PFSK-1 (cell line): ENCODE data around the gene HLA-A.

Source experiments
- FOXP2 ChIP-seq: optimal IDR thresholded peaks from 2 replicates; pipeline ENCODE3; 2011; ENCODE audit warnings: borderline replicate concordance, control low read depth, inconsistent platforms; ENCODE audit not compliant: insufficient read depth; ENCODE audit errors: extremely low read length, extremely low read depth
- POLR2AphosphoS5 ChIP-seq: IDR thresholded peaks from 2 replicates; pipeline ENCODE4 v1.6.1; 2012; ENCODE audit warnings: low read depth, mild to moderate bottlenecking, control low read depth, low read length, moderate library complexity
- SIN3A ChIP-seq: IDR thresholded peaks from 2 replicates; pipeline ENCODE4 v1.6.1; 2012; ENCODE audit warnings: mild to moderate bottlenecking, low read length, moderate library complexity, borderline replicate concordance; ENCODE audit not compliant: insufficient read depth
- TAF1 ChIP-seq: IDR thresholded peaks from 2 replicates; pipeline ENCODE4 v1.6.1; 2012; ENCODE audit warnings: low read length, control low read depth, borderline replicate concordance; ENCODE audit not compliant: insufficient read depth
- TF ChIP-seq, protein P1 (sequence below), 2 experiments: IDR thresholded peaks; 2 replicates each; pipeline versions ENCODE4 v1.6.1 to v1.8.0; 2011 to 2012; ENCODE audit warnings: low read depth in 2 of 2, low read length in 2 of 2, control low read depth in 1 of 2, inconsistent platforms in 1 of 2, mild to moderate bottlenecking in 1 of 2, moderate library complexity in 1 of 2; ENCODE audit not compliant: insufficient read depth in 1 of 2

Gene HLA-A

GRCh38 chr6:29953686-29954085 lies 11.4 kb downstream of the HLA-A start:
- no peak for TF ChIP-seq TAF1
- no peak for TF ChIP-seq FOXP2
- TF ChIP-seq SIN3A = no peak
- TF ChIP-seq POLR2AphosphoS5 = no peak
- TF ChIP-seq, protein P1, sequence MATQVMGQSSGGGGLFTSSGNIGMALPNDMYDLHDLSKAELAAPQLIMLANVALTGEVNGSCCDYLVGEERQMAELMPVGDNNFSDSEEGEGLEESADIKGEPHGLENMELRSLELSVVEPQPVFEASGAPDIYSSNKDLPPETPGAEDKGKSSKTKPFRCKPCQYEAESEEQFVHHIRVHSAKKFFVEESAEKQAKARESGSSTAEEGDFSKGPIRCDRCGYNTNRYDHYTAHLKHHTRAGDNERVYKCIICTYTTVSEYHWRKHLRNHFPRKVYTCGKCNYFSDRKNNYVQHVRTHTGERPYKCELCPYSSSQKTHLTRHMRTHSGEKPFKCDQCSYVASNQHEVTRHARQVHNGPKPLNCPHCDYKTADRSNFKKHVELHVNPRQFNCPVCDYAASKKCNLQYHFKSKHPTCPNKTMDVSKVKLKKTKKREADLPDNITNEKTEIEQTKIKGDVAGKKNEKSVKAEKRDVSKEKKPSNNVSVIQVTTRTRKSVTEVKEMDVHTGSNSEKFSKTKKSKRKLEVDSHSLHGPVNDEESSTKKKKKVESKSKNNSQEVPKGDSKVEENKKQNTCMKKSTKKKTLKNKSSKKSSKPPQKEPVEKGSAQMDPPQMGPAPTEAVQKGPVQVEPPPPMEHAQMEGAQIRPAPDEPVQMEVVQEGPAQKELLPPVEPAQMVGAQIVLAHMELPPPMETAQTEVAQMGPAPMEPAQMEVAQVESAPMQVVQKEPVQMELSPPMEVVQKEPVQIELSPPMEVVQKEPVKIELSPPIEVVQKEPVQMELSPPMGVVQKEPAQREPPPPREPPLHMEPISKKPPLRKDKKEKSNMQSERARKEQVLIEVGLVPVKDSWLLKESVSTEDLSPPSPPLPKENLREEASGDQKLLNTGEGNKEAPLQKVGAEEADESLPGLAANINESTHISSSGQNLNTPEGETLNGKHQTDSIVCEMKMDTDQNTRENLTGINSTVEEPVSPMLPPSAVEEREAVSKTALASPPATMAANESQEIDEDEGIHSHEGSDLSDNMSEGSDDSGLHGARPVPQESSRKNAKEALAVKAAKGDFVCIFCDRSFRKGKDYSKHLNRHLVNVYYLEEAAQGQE (IDR thresholded peaks at IDR 0.05; ENCODE audit: insufficient read depth in 1 of 2, low read depth in 2 of 2, low read length in 2 of 2) = no peak

- no peak for TF ChIP-seq FOXP2
- no peak for TF ChIP-seq POLR2AphosphoS5
- TF ChIP-seq SIN3A = no peak
- TF ChIP-seq, protein P1 (IDR thresholded peaks at IDR 0.05; ENCODE audit: insufficient read depth in 1 of 2, low read depth in 2 of 2, low read length in 2 of 2) = no peak
- TF ChIP-seq TAF1 = no peak
Observed at GRCh38 chr6:29954272-29954671, 11.9 kb downstream of the HLA-A start.

GRCh38 chr6:29955783-29956182 lies 13.5 kb downstream of the HLA-A start:
- TF ChIP-seq FOXP2 (no peak), TAF1 (no peak), POLR2AphosphoS5 (no peak), SIN3A (no peak)
- TF ChIP-seq, protein P1 (IDR thresholded peaks at IDR 0.05; ENCODE audit: insufficient read depth in 1 of 2, low read depth in 2 of 2, low read length in 2 of 2) = no peak

GRCh38 chr6:29956518-29956917 lies 14.2 kb downstream of the HLA-A start:
- no peak for TF ChIP-seq POLR2AphosphoS5
- TF ChIP-seq, protein P1 (IDR thresholded peaks at IDR 0.05; ENCODE audit: insufficient read depth in 1 of 2, low read depth in 2 of 2, low read length in 2 of 2) = no peak
- TF ChIP-seq FOXP2 = no peak
- no peak for TF ChIP-seq SIN3A
- no peak for TF ChIP-seq TAF1

GRCh38 chr6:29958046-29958445 lies 15.7 kb downstream of the HLA-A start:
- no peak for TF ChIP-seq TAF1
- TF ChIP-seq FOXP2 = no peak
- TF ChIP-seq, protein P1 (IDR thresholded peaks at IDR 0.05; ENCODE audit: insufficient read depth in 1 of 2, low read depth in 2 of 2, low read length in 2 of 2) = no peak
- TF ChIP-seq POLR2AphosphoS5 = no peak
- no peak for TF ChIP-seq SIN3A
